Dendritic cell treated with granulocyte-macrophage colony-stimulating factor and Interleukin-4, amounts not matched to agents 40 ng/mL and 50 ng/mL, for 4 days (primary cell): ENCODE data around the gene FOXO6.

ENCODE experiments used
- H3K27ac Mint-ChIP-seq: one replicate; pipeline ENCODE4 v1.8.0; 2022; ENCODE audit warnings: mild to moderate bottlenecking, mixed read lengths
- H3K27me3 Mint-ChIP-seq: one replicate; pipeline ENCODE4 v1.8.0; 2022; ENCODE audit warnings: mild to moderate bottlenecking, mixed read lengths
- H3K36me3 Mint-ChIP-seq: one replicate; pipeline ENCODE4 v1.8.0; 2022; ENCODE audit warnings: low read depth, mixed read lengths
- H3K4me1 Mint-ChIP-seq: one replicate; pipeline ENCODE4 v1.8.0; 2022; ENCODE audit warnings: low read depth, mixed read lengths
- H3K4me3 Mint-ChIP-seq: one replicate; pipeline ENCODE4 v1.8.0; 2022; ENCODE audit warnings: mild to moderate bottlenecking, moderate library complexity, mixed read lengths
- H3K9me3 Mint-ChIP-seq: one replicate; pipeline ENCODE4 v1.8.0; 2022; ENCODE audit warnings: mixed read lengths
- intact Hi-C: fragments of 100-400 bp; cut with micrococcal nuclease; formaldehyde crosslinking; loops from one replicate; pipeline ENCODE4 v1.15.0; 2022

Gene FOXO6

DNA sequence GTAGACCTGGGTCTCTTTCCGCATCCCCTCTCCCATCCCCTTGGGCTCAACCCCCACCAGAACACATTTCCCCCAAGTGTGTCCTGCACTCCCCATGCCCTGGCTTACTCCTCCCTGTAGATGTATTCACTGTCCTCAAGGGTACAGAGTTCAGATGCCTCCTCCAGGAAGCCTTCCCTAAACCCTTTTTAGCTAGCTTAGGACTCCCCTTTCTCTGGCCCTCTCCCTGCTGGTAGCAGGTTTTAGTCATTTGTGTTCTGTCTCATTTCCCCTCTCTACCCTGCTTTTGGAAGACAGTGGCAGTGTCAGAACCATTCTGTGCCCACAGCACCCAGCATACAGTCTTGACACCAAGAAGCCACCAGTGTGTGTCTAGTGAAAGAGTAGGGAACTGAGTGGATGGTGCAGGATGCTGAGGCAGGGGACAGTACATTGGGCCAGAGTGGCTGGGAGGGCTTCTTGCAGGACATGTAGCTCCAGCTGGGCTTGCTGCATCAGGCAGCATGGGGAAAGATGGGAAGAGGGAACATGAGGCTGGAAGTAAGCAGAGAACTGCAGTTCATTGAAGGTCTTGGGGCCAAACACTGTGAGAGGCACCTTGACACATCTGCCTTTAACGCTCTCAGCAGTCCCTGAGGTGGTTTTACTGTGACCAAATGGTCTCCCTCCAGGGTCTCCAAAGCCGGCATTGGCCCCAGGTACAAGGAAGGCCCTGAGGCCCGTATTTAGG lies 2.5 kb downstream of the FOXO6 start:
- H3K4me3 Mint-ChIP-seq: no peak overlapping the region
- H3K27me3 Mint-ChIP-seq: peaks cover 79% of the 10 kb centered on the region
- H3K36me3 Mint-ChIP-seq: no peaks in the 10 kb centered on the region
- peaks cover 13% of the 10 kb centered on the region for H3K4me1 Mint-ChIP-seq
- intact Hi-C loops: no loop called here
- no peaks in the 10 kb centered on the region for H3K9me3 Mint-ChIP-seq
- no peak overlapping the region for H3K27ac Mint-ChIP-seq

DNA sequence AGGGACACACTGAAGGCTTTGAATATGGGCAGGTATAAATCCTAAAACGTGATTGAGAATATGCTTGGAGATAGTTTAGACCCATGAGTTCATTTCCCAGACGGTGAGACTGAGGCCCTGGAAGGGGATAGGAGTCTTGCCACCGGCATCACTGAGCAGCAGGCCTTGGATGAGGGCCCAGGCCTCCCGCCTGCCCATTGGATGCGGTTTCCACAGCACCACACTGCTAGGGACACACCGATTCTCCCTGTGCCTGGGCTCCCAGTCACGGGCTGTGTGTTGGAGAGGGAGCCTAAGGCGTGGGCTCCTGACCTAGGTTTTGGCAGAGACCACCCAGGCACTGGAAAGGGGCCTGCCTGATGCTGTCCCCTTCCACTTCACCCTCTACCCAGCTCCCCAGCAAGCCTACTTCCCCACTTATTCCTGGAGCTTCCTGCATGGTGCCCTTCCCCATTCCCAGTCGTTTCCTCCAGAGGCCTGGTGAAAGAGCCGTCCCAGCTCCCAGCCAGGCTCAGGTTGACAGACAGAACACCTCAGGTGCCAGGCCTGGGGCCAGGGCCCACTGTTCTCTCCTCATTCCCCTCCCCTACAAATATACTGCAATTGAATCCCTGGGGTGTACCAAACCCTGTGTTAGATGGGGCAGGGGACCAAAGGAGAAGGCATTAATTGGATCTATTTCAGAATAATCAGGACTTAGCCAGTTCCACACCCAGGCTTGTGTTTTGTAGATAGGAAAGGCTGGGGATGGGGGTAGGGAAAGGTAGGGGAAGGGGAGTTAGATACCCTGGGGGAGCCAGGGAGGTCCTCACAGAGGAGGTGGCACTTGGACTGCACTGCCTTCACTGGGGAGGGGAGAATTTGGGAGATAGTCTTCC lies 3.4 kb downstream of the FOXO6 start:
- intact Hi-C loops: no loop called here
- H3K27ac Mint-ChIP-seq: no peak overlapping the region
- no peak overlapping the region for H3K4me3 Mint-ChIP-seq
- H3K4me1 Mint-ChIP-seq: peaks cover 11% of the 10 kb centered on the region
- H3K36me3 Mint-ChIP-seq: no peaks in the 10 kb centered on the region
- H3K27me3 Mint-ChIP-seq: peaks cover 80% of the 10 kb centered on the region
- no peaks in the 10 kb centered on the region for H3K9me3 Mint-ChIP-seq

DNA sequence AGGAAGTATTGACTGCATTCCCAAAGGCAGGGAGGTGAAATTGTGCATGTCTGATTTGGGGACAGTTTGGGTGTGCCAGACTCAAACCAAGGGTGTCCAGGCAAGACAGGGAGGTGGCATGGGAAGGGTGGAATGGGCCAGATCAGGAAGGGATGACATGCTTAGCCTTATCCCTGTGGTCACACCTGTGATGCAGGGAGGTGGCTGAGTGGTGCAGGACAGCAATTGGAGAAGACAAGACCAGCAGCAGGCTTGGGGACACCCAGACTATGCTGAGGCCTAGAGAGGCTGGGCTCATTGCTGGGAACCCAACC lies 4.0 kb downstream of the FOXO6 start:
- peaks cover 11% of the 10 kb centered on the region for H3K4me1 Mint-ChIP-seq
- H3K36me3 Mint-ChIP-seq: no peaks in the 10 kb centered on the region
- H3K9me3 Mint-ChIP-seq: no peaks in the 10 kb centered on the region
- H3K4me3 Mint-ChIP-seq: no peak overlapping the region
- no peak overlapping the region for H3K27ac Mint-ChIP-seq
- peaks cover 77% of the 10 kb centered on the region for H3K27me3 Mint-ChIP-seq
- intact Hi-C loops: no loop called here

DNA sequence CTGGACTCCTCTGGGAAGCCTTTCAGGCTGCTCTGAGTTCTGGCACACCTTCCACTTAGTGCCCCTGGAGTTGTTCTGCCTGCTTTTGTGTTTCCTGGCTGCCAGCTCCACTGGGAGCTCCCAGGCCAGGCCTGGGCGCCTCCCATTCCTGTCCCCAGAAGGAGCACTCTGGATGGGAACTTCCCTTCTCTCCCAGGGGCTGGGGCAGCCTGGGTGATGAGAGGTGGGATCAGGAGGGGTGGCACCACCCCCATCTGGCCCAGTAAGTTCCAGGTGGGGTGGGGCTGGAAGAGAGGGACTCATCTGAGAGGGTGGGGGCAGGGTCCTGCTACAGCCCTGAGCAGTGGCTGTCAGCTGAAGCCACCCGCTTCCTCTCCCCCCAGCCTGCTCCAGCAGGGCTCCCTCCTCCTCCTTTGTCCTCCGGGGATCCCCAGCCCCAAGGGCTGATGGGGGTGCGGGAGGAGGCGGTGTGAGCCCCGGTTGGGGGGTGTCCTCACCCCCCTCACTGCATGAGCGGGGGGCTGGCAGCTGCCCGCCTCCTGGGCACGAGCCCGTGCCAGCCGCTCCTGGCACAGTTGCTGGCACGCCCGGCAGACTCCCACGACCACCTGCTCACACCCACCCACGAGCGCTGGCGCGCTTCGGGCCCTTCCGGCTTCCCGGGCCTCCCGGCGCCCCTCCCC lies 4.7 kb downstream of the FOXO6 start:
- intact Hi-C loops: no loop called here

DNA sequence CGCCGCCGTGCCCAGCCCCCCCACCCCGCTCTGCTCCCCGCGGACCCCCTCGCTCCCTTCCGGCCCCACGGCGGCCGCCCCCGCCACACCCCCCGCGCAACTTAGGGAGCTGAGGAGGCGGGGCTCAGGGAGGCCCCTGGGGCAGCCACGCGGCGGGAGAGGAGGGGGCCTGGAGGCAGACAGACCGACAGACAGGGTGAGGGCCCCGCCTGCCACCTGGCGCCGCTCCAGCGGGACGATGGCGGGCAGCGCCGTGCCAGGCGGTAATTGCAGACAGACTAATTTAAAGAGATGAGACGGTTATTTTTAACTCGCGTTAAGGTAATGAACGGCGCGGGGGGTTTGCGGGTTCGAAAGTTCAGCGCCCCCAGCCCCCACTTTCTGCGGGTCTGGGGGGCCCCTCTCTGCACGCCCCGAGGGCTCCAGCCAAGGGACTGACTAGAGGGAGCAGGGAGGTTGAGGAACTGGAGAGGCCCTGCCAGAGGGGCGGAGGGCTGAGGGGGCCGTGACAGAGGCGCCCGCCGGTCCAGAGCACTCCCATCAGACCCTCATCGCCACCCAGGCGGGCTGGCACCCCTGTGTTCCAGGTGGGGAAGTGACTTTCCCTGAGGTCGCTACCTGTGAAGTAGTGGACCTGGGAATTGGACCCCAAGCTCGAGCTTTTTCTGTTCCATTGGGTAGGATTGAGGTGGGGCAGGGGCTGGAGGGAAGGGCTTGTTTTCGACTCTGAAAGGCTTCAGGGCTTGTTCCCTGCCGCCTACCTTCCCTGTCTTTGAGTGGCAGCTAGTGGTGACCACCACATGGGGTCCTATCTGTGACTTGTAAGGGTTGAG lies 5.4 kb downstream of the FOXO6 start:
- H3K36me3 Mint-ChIP-seq: no peaks in the 10 kb centered on the region
- H3K4me1 Mint-ChIP-seq: peaks cover 14% of the 10 kb centered on the region
- intact Hi-C loops: no loop called here
- H3K9me3 Mint-ChIP-seq: no peaks in the 10 kb centered on the region
- H3K4me3 Mint-ChIP-seq: no peak overlapping the region
- H3K27me3 Mint-ChIP-seq: peaks cover 75% of the 10 kb centered on the region
- H3K27ac Mint-ChIP-seq: no peak overlapping the region

More for the DNA sequence above, 4.7 kb downstream of the FOXO6 start:
- no peaks in the 10 kb centered on the region for H3K36me3 Mint-ChIP-seq
- H3K27me3 Mint-ChIP-seq: peaks cover 75% of the 10 kb centered on the region
- H3K4me3 Mint-ChIP-seq: no peak overlapping the region
- H3K4me1 Mint-ChIP-seq: peaks cover 11% of the 10 kb centered on the region
- H3K9me3 Mint-ChIP-seq: no peaks in the 10 kb centered on the region
- H3K27ac Mint-ChIP-seq: no peak overlapping the region

DNA sequence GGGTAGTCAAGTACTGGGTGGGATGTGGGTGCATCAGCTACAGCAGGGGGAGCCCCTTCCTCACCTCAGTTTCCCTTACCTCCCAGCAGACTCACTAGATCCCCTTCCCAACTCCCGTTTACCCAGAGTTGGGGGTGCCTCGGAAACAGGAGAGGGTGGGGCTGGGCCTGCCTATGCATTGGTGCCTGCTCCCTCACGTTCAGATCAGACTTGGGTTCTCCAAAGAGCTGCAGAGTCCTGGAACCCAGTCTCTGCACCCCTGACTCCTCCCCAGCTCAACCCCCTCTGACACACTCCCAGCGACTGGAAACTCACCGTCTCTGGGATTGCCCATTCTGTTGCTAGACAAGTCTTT lies 6.0 kb downstream of the FOXO6 start:
- no peak overlapping the region for H3K4me3 Mint-ChIP-seq
- H3K27ac Mint-ChIP-seq: no peak overlapping the region
- intact Hi-C loops: no loop called here
- peaks cover 20% of the 10 kb centered on the region for H3K4me1 Mint-ChIP-seq
- no peaks in the 10 kb centered on the region for H3K9me3 Mint-ChIP-seq
- peaks cover 75% of the 10 kb centered on the region for H3K27me3 Mint-ChIP-seq
- H3K36me3 Mint-ChIP-seq: no peaks in the 10 kb centered on the region

DNA sequence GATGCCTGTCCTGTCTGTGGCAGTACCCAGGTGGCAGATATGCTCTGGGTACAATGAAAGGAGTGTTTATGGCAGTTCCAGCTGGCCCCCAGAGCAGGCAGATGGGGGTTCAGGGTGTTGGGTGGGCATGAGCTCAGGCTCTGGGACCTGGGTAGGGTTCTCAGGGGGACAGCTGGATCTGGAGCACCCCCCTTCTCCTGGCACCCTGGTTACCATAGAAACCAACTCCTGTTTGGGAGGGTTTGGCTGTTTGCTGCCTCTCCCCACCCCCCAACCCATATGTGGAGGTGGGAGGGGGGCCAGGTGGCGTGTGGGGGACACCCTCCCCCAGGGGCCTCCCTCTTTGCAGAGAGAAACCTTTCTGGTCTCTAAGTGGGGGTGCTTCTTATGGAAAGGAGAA lies 7.1 kb downstream of the FOXO6 start:
- Mint-ChIP-seq H3K9me3 (no peaks in the 10 kb centered on the region), H3K4me1 (peaks cover 31% of the 10 kb centered on the region), H3K36me3 (no peaks in the 10 kb centered on the region), H3K27me3 (peaks cover 65% of the 10 kb centered on the region), H3K4me3 (no peak overlapping the region), H3K27ac (no peak overlapping the region)
- intact Hi-C loops: no loop called here

DNA sequence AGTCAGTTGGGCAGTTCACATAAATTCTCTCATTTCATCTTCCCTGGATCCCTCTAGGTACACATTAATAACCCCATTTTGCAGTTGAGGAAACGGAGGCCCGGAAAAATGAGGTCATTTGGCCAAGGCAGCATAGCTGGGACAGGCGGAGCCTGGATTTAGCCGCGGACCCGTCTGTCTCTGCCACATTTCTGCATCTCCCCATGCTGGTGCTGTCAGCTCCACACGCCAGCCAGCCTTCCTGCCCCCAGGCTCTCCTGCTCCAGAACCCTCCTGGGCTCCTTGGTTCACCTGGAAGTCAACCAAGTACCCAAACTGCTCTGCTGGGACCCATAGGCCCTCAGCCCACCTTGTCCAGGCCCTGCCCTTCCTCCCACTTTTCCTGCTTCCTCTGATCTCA lies 7.6 kb downstream of the FOXO6 start:
- Mint-ChIP-seq H3K9me3 (no peaks in the 10 kb centered on the region), H3K36me3 (no peaks in the 10 kb centered on the region), H3K4me1 (peaks cover 32% of the 10 kb centered on the region), H3K27me3 (peaks cover 61% of the 10 kb centered on the region), H3K4me3 (no peak overlapping the region), H3K27ac (no peak overlapping the region)
- intact Hi-C loops: no loop called here

DNA sequence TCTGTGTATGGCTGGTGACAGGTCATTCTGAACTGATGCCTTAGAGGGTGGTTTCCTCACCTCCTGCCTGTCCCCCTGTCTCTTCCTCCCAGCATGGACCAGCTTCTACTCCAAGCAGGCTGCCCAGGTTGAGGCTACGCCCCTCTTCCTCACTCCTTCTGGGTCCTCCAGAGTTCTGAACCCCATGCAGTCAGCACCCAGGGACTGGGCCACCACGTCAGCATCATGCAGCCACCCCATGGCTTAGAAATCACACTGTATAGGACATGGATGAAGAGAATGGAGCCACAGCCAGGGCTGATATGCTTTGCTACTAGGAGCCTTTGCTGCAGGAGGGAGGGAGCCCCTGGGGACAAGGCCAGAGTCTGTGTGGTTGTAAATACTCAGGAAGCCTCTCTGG lies 8.3 kb downstream of the FOXO6 start:
- Mint-ChIP-seq H3K27ac (peak overlapping the region; percentile 16), H3K9me3 (no peaks in the 10 kb centered on the region), H3K27me3 (peaks cover 57% of the 10 kb centered on the region), H3K4me3 (no peak overlapping the region), H3K36me3 (no peaks in the 10 kb centered on the region), H3K4me1 (peaks cover 31% of the 10 kb centered on the region)
- intact Hi-C loops: no loop called here

DNA sequence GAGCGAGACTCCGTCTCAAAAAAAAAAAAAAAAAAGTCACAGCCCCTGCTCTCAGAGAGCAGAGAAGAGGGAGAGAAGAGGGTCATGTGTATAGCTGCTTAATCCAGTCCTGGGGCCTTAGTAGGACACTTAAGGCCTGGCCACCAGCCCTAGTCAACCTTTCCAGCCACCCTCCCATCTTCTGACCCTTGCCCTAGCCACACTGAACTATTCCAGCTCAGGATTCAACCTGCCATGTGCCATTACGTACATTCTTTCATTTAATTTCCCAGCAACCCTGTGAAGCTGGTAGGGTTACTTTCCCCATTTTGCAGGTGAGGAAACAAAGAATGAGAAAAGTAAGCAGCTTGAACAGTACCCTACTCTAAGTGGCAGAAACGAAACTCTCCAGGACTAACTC lies 9.0 kb downstream of the FOXO6 start:
- intact Hi-C loops: no loop called here
- Mint-ChIP-seq H3K27ac (peak overlapping the region; percentile 16), H3K9me3 (no peaks in the 10 kb centered on the region), H3K36me3 (no peaks in the 10 kb centered on the region), H3K4me1 (peaks cover 26% of the 10 kb centered on the region), H3K4me3 (no peak overlapping the region), H3K27me3 (peaks cover 50% of the 10 kb centered on the region)

DNA sequence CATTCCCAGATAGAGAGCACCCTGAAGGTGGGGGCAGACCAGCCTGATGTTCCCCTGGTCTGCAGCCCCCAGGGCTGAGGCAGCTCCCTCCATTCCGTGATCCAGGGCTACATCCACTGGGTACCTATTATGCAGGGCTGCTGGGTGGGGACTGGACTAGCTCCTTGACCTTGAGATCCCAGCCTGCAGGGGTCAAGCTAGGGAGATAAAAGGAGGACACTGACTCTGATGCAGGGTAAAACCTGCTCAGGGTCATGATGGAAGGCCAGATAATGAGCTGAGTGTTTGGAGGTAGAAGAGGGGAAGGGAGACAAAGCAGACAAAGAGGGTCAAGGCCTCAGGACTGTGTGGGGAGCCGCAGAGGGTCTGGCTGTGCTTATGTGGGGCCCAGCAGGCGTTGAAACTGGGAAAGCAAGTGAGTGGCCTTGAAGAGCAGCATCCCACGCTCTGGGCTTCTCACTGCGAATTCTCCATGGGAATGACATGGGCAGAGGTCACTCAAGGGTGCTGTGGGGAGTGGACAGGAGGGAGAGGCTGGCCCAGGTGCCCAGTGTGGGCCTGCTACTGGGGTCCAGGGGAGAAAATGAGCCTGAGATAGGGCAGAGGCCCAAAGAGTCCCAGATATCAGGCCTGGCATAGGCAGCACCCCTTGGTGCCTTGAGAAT lies 9.7 kb downstream of the FOXO6 start:
- Mint-ChIP-seq H3K27me3 (peaks cover 49% of the 10 kb centered on the region), H3K9me3 (no peaks in the 10 kb centered on the region), H3K27ac (no peak overlapping the region), H3K4me1 (peaks cover 22% of the 10 kb centered on the region), H3K36me3 (no peaks in the 10 kb centered on the region), H3K4me3 (no peak overlapping the region)
- intact Hi-C loops: no loop called here

DNA sequence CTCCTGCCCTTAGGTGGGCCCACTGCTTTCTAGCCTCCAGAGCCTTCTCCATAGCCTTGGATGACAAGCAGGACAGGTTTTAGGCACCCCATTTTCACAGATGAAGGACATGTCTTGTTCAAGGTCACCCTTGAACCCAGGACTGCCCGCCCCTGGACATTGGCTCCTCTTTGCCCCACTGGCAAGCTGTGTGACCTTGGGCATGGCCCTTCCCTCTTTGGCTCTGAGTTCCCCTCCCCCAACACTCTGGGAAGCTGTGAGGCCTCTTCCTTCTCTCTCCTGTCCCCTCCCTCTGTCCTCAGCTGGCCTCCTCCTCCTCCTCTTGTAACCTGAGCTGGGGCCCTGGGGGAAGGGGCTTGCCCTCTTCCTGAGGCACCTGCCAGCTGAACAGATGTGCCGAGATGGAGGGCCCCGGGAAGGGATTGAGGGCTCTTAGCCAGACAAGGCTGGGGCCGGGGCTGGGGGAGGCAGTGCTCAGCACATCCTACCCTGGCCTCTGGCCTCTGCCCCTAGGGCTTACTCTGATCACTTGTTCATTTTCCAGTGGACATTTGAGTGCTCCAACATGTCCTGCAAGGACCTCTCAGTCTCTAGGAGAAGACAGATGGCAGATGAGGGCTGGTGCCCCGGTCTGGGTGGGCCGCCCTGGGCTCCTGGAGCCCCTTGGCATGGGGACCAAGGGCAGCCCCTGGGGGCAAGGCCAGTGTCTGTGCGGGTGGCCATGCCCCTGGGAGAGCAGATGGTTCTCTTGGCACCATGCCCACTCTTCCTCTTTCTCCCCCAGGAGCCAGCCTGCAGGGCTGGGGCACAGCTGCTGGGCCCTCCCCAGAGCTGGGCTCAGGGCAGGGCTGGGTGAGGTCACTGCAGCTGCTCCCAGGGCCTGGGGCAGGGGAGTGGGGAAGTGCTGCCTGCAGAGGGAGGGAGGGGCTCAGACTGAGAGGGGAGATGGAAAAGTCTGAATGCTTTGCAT lies 10.7 kb downstream of the FOXO6 start:
- intact Hi-C loops: no loop called here
- H3K4me1 Mint-ChIP-seq: peaks cover 21% of the 10 kb centered on the region
- H3K27ac Mint-ChIP-seq: peak overlapping the region; percentile 71
- no peaks in the 10 kb centered on the region for H3K36me3 Mint-ChIP-seq
- H3K9me3 Mint-ChIP-seq: no peaks in the 10 kb centered on the region
- H3K27me3 Mint-ChIP-seq: peaks cover 48% of the 10 kb centered on the region
- H3K4me3 Mint-ChIP-seq: no peak overlapping the region
